HCT116 (cell line): Measurements from ENCODE around the gene MDFI. TPM values are rescaled to one million over a fixed set of nuclear protein-coding genes. Genes with fewer than 3 reads are reported as not detected.

Source experiments
- ATAC-seq: fragments of 200-7000 bp; cut with Tn5 transposase; 2 replicates; pipeline ENCODE4 v1.9.1; 2020; ENCODE audit warnings: mild to moderate bottlenecking, moderate library complexity
- BruUV-seq: library from RNA; stranded (reverse); fragments of 400-500 nt; replicated peaks from 2 replicates; lab custom pipeline; 2021; lab: Mats Ljungman, UMichigan
- CTCF ChIA-PET: fragments of 300-600 bp; sonication (Branson Sonifier 250); formaldehyde crosslinking; loops from one replicate; lab custom pipeline; 2021; ENCODE audit warnings: antibody characterized with exemption; lab: Charles Lee
- POLR2A ChIA-PET: fragments of 300-600, 350-600 bp; sonication (Branson Sonifier 250); formaldehyde crosslinking; loops from one replicate; lab custom pipeline; 2021; ENCODE audit warnings: antibody characterized with exemption; lab: Charles Lee
- RAD21 ChIA-PET, 2 experiments: fragments of 300-600 bp; sonication (Branson Sonifier 250); formaldehyde crosslinking; loops; one replicate each; lab custom pipeline; 2023; ENCODE audit warnings: low total read pairs in 2 of 2; ENCODE audit not compliant: uncharacterized antibody in 2 of 2, unreplicated experiment in 2 of 2, low non-redundant PET in 1 of 2; lab: Charles Lee
- DNase-seq: peaks from one replicate; pipeline ENCODE4 v3.0.0-alpha.2; 2010; ENCODE audit warnings: low read depth, low spot score
- H2AFZ ChIP-seq: fragments of 200-600 bp; shearing (Covaris generic), sonication (generic); 2 replicates; pipeline ENCODE4 v1.6.1; 2017; ENCODE audit warnings: low read depth, mixed run types, mixed read lengths, antibody characterized with exemption, low read length; ENCODE audit not compliant: poor library complexity, severe bottlenecking
- H3K27ac ChIP-seq: 2 replicates; pipeline ENCODE4 v1.5.1; 2012; ENCODE audit warnings: low read depth, low read length
- H3K27me3 ChIP-seq: fragments of 200-600 bp; sonication (generic); 2 replicates; pipeline ENCODE4 v1.6.1; 2016; ENCODE audit warnings: mixed run types, low read length, mixed read lengths; ENCODE audit not compliant: insufficient read depth
- H3K36me3 ChIP-seq, 2 experiments: fragments of 200-500 bp in 1 of 2; fragments of 200-600 bp in 1 of 2; sonication (Bioruptor generic) in 1 of 2; sonication (generic) in 1 of 2; 2 replicates each; pipeline versions ENCODE4 v1.5.1 to v1.6.1; 2014 to 2016; ENCODE audit warnings: low read length in 2 of 2, inconsistent platforms in 1 of 2, mixed read lengths in 1 of 2, mixed run types in 1 of 2; ENCODE audit not compliant: insufficient read depth in 2 of 2, control insufficient read depth in 1 of 2
- H3K4me1 ChIP-seq, 2 experiments: fragments of 200-600 bp in 1 of 2; sonication (generic) in 1 of 2; 2 replicates each; pipeline versions ENCODE4 v1.5.1 to v1.6.1; 2012 to 2017; ENCODE audit warnings: low read length in 2 of 2, inconsistent platforms in 1 of 2, mild to moderate bottlenecking in 1 of 2, mixed read lengths in 1 of 2, mixed run types in 1 of 2, moderate library complexity in 1 of 2; ENCODE audit not compliant: insufficient read depth in 2 of 2, control insufficient read depth in 1 of 2
- H3K4me2 ChIP-seq: fragments of 200-600 bp; sonication (generic); 2 replicates; pipeline ENCODE4 v1.6.1; 2017; ENCODE audit warnings: mixed run types, low read length, mixed read lengths
- H3K4me3 ChIP-seq, 2 experiments: fragments of 200-600 bp in 1 of 2; sonication (generic) in 1 of 2; replicated peaks in 1 of 2; 2 replicates each; pipeline ENCODE4 v1.5.1; 2011 to 2016; ENCODE audit warnings: low read length in 2 of 2, control low read depth in 1 of 2, low read depth in 1 of 2, mild to moderate bottlenecking in 1 of 2, mixed read lengths in 1 of 2, mixed run types in 1 of 2
- H3K79me2 ChIP-seq: fragments of 200-600 bp; sonication (generic); 2 replicates; pipeline ENCODE4 v1.6.1; 2017; ENCODE audit warnings: mild to moderate bottlenecking, mixed run types, low read length, moderate library complexity, mixed read lengths; ENCODE audit not compliant: insufficient read depth
- H3K9ac ChIP-seq: fragments of 200-600 bp; sonication (generic); 2 replicates; pipeline ENCODE4 v1.6.1; 2016; ENCODE audit warnings: low read length, mixed read lengths
- H3K9me2 ChIP-seq: fragments of 200-600 bp; sonication (generic), shearing (Covaris generic); 2 replicates; pipeline ENCODE4 v1.6.1; 2017; ENCODE audit warnings: mixed run types, mild to moderate bottlenecking, moderate library complexity; ENCODE audit not compliant: insufficient read depth
- H3K9me3 ChIP-seq, 2 experiments: fragments of 200-500 bp in 1 of 2; fragments of 200-600 bp in 1 of 2; sonication (Bioruptor generic) in 1 of 2; sonication (generic) in 1 of 2; 2 replicates each; pipeline ENCODE4 v1.6.1; 2014 to 2017; ENCODE audit warnings: low read length in 2 of 2, mixed read lengths in 2 of 2, inconsistent platforms in 1 of 2, low read depth in 1 of 2, mild to moderate bottlenecking in 1 of 2, mixed run types in 1 of 2, moderate library complexity in 1 of 2; ENCODE audit not compliant: control insufficient read depth in 1 of 2, insufficient read depth in 1 of 2
- H4K20me1 ChIP-seq: fragments of 200-600 bp; sonication (generic), shearing (Covaris generic); 2 replicates; pipeline ENCODE4 v1.6.1; 2017; ENCODE audit warnings: mixed run types, mild to moderate bottlenecking, moderate library complexity; ENCODE audit not compliant: insufficient read depth
- CBX3 ChIP-seq: IDR thresholded peaks from 2 replicates; pipeline ENCODE4 v1.6.1; 2012; ENCODE audit warnings: low read depth
- EZH2phosphoT487 ChIP-seq: fragments of 200-600 bp; IDR thresholded peaks from 2 replicates; pipeline ENCODE4 v1.6.1; 2018; ENCODE audit warnings: antibody characterized with exemption, borderline replicate concordance
- MAX ChIP-seq: IDR thresholded peaks from 2 replicates; pipeline ENCODE4 v1.6.1; 2012
- POLR2A ChIP-seq: IDR thresholded peaks from 2 replicates; pipeline ENCODE4 v1.7.0; 2011; ENCODE audit warnings: borderline replicate concordance; ENCODE audit not compliant: insufficient read depth, insufficient read length; ENCODE audit errors: extremely low read depth
- SRF ChIP-seq: IDR thresholded peaks from 2 replicates; pipeline ENCODE4 v1.6.1; 2012; ENCODE audit warnings: low read depth
- ZFX ChIP-seq: fragments of 450-650 bp; IDR thresholded peaks from 2 replicates; pipeline ENCODE4 v1.6.1; 2017
- ZNF274 ChIP-seq: fragments of 200-500 bp; sonication (Bioruptor generic); IDR thresholded peaks from 2 replicates; pipeline ENCODE4 v1.6.1; 2014; ENCODE audit warnings: mild to moderate bottlenecking, low read depth, low read length, inconsistent platforms
- intact Hi-C: fragments of 100-400 bp; cut with micrococcal nuclease; formaldehyde crosslinking; loops from 2 replicates; pipeline ENCODE4 v1.10.0; 2022
- total RNA-seq: library from RNA; stranded (reverse); gene quantifications from one replicate; pipeline ENCODE4 v1.2.1, GENCODE V29; 2021; ENCODE audit not compliant: unreplicated experiment
- TF ChIP-seq, protein P1 (sequence below), 3 experiments: fragments of 200-600 bp in 1 of 3; sonication (generic) in 1 of 3; IDR thresholded peaks in 2 of 3; conservative IDR thresholded peaks in 1 of 3; 2 replicates each; pipeline ENCODE4 v1.5.1; 2012 to 2017; ENCODE audit warnings: low read depth in 2 of 3, low read length in 2 of 3, antibody characterized with exemption in 1 of 3, borderline replicate concordance in 1 of 3, control low read depth in 1 of 3, mild to moderate bottlenecking in 1 of 3, mixed read lengths in 1 of 3, mixed run types in 1 of 3, moderate library complexity in 1 of 3; ENCODE audit not compliant: insufficient read depth in 1 of 3
- TF ChIP-seq, protein P2 (sequence below): IDR thresholded peaks from 2 replicates; pipeline ENCODE4 v1.6.1; 2012; ENCODE audit warnings: low read depth

The MDFI gene
- total RNA-seq, 1 experiment from 2014 or later: 35.5 TPM

GRCh38 chr6:41608443-41609151, 29.7 kb upstream of the MDFI start:
- Histone ChIP-seq H3K79me2 (no peaks in the 10 kb centered on the region), H2AFZ (no peak overlapping the region), H4K20me1 (no peaks in the 10 kb centered on the region), H3K4me2 (no peak overlapping the region), H3K36me3 (no peaks in the 10 kb centered on the region), H3K27me3 (no peaks in the 10 kb centered on the region), H3K9me3 (no peaks in the 10 kb centered on the region), H3K9me2 (no peaks in the 10 kb centered on the region), H3K27ac (no peak overlapping the region), H3K4me3 (no peak overlapping the region), H3K4me1 (no peaks in the 10 kb centered on the region), H3K9ac (no peak overlapping the region)
- ChIA-PET POLR2A (interaction anchor here (1.2 kb wide), 1 partner anchor 125 kb away, joined by 3 read pairs; no protein-coding TSS in a partner anchor), CTCF (no interaction called here), RAD21 (no interaction called here)
- TF ChIP-seq EZH2phosphoT487 (no peak), ZFX (no peak), SRF (no peak), ZNF274 (no peak), MAX (no peak), CBX3 (no peak), POLR2A (no peak)
- TF ChIP-seq, protein P1, sequence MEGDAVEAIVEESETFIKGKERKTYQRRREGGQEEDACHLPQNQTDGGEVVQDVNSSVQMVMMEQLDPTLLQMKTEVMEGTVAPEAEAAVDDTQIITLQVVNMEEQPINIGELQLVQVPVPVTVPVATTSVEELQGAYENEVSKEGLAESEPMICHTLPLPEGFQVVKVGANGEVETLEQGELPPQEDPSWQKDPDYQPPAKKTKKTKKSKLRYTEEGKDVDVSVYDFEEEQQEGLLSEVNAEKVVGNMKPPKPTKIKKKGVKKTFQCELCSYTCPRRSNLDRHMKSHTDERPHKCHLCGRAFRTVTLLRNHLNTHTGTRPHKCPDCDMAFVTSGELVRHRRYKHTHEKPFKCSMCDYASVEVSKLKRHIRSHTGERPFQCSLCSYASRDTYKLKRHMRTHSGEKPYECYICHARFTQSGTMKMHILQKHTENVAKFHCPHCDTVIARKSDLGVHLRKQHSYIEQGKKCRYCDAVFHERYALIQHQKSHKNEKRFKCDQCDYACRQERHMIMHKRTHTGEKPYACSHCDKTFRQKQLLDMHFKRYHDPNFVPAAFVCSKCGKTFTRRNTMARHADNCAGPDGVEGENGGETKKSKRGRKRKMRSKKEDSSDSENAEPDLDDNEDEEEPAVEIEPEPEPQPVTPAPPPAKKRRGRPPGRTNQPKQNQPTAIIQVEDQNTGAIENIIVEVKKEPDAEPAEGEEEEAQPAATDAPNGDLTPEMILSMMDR (IDR thresholded peaks at IDR 0.05 in 2 of 3, conservative IDR thresholded peaks at IDR 0.05 in 1 of 3; ENCODE audit: borderline replicate concordance in 1 of 3, insufficient read depth in 1 of 3, low read depth in 2 of 3, low read length in 2 of 3): no peak
- TF ChIP-seq, protein P2, sequence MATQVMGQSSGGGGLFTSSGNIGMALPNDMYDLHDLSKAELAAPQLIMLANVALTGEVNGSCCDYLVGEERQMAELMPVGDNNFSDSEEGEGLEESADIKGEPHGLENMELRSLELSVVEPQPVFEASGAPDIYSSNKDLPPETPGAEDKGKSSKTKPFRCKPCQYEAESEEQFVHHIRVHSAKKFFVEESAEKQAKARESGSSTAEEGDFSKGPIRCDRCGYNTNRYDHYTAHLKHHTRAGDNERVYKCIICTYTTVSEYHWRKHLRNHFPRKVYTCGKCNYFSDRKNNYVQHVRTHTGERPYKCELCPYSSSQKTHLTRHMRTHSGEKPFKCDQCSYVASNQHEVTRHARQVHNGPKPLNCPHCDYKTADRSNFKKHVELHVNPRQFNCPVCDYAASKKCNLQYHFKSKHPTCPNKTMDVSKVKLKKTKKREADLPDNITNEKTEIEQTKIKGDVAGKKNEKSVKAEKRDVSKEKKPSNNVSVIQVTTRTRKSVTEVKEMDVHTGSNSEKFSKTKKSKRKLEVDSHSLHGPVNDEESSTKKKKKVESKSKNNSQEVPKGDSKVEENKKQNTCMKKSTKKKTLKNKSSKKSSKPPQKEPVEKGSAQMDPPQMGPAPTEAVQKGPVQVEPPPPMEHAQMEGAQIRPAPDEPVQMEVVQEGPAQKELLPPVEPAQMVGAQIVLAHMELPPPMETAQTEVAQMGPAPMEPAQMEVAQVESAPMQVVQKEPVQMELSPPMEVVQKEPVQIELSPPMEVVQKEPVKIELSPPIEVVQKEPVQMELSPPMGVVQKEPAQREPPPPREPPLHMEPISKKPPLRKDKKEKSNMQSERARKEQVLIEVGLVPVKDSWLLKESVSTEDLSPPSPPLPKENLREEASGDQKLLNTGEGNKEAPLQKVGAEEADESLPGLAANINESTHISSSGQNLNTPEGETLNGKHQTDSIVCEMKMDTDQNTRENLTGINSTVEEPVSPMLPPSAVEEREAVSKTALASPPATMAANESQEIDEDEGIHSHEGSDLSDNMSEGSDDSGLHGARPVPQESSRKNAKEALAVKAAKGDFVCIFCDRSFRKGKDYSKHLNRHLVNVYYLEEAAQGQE: no peak
- ATAC-seq (no peak), DNase-seq (no peak)
- intact Hi-C loops: loop anchor here (10.0 kb wide), 1 partner anchor 166 kb away; the partner anchor contains the start of gene FRS3
- BruUV-seq: no TSS peak
